ENCODE data around the gene ELAC2. TPM values are rescaled to one million over a fixed set of nuclear protein-coding genes. Genes with fewer than 3 reads are reported as not detected.

The ELAC2 gene
- total RNA-seq, 1 experiment from 2014 or later: 84.5 TPM

DNA sequence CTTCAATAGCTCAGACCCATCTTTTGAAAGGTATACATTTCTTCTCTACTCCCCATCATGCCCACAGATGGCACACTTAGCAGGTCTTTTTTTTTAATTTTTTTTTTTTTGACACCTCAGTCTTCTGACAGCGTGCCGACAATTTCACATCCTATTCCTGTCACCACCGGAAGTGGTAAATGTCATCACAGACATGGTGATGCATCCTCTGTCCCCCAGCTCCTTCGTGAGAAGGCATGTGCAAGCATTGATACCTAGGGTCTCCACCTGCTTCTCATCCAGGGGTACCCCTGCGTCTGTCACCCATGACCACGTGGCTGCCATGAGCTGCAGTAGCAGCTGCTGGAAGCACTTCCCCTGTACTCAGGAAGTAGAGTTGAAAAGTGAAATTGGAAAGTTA lies 35.6 kb downstream of the ELAC2 start:
- no peak for DNase-seq (ENCODE audit: low read depth, low spot score)
- no peak for ATAC-seq
- no peak for TF ChIP-seq SP1 (IDR thresholded peaks at IDR 0.05; ENCODE audit: low read depth)
- no peak for TF ChIP-seq MAX (IDR thresholded peaks at IDR 0.05)
- TF ChIP-seq YY1 (IDR thresholded peaks at IDR 0.05; ENCODE audit: extremely low read depth, insufficient replicate concordance, low read depth, low read length): no peak
- no peak for TF ChIP-seq SIN3A (IDR thresholded peaks at IDR 0.05; ENCODE audit: low read depth)
- TF ChIP-seq, protein P1, sequence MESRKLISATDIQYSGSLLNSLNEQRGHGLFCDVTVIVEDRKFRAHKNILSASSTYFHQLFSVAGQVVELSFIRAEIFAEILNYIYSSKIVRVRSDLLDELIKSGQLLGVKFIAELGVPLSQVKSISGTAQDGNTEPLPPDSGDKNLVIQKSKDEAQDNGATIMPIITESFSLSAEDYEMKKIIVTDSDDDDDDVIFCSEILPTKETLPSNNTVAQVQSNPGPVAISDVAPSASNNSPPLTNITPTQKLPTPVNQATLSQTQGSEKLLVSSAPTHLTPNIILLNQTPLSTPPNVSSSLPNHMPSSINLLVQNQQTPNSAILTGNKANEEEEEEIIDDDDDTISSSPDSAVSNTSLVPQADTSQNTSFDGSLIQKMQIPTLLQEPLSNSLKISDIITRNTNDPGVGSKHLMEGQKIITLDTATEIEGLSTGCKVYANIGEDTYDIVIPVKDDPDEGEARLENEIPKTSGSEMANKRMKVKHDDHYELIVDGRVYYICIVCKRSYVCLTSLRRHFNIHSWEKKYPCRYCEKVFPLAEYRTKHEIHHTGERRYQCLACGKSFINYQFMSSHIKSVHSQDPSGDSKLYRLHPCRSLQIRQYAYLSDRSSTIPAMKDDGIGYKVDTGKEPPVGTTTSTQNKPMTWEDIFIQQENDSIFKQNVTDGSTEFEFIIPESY (IDR thresholded peaks at IDR 0.05; ENCODE audit: extremely low read depth, insufficient replicate concordance, low read length): no peak
- no peak for TF ChIP-seq FOSL1 (IDR thresholded peaks at IDR 0.05; ENCODE audit: low read depth)
- TF ChIP-seq, protein P2, sequence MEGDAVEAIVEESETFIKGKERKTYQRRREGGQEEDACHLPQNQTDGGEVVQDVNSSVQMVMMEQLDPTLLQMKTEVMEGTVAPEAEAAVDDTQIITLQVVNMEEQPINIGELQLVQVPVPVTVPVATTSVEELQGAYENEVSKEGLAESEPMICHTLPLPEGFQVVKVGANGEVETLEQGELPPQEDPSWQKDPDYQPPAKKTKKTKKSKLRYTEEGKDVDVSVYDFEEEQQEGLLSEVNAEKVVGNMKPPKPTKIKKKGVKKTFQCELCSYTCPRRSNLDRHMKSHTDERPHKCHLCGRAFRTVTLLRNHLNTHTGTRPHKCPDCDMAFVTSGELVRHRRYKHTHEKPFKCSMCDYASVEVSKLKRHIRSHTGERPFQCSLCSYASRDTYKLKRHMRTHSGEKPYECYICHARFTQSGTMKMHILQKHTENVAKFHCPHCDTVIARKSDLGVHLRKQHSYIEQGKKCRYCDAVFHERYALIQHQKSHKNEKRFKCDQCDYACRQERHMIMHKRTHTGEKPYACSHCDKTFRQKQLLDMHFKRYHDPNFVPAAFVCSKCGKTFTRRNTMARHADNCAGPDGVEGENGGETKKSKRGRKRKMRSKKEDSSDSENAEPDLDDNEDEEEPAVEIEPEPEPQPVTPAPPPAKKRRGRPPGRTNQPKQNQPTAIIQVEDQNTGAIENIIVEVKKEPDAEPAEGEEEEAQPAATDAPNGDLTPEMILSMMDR (IDR thresholded peaks at IDR 0.05 in 2 of 3, conservative IDR thresholded peaks at IDR 0.05 in 1 of 3; ENCODE audit: borderline replicate concordance in 1 of 3, insufficient read depth in 1 of 3, low read depth in 2 of 3, low read length in 2 of 3): no peak
- no peak for TF ChIP-seq EGR1 (IDR thresholded peaks at IDR 0.05; ENCODE audit: low read depth)
- no peak for TF ChIP-seq ATF3 (IDR thresholded peaks at IDR 0.05)
- Histone ChIP-seq H3K27ac (ENCODE audit: low read depth, low read length) (no peak overlapping the region), H3K4me3 (replicated peaks in 1 of 2; ENCODE audit: low read depth in 1 of 2, low read length in 2 of 2) (no peak overlapping the region), H3K79me2 (ENCODE audit: insufficient read depth, low read length) (no peaks in the 10 kb centered on the region), H3K4me2 (ENCODE audit: low read length) (no peak overlapping the region), H3K9ac (ENCODE audit: low read length) (no peak overlapping the region), H3K9me2 (ENCODE audit: insufficient read depth) (no peaks in the 10 kb centered on the region), H3K36me3 (ENCODE audit: control insufficient read depth in 1 of 2, insufficient read depth in 2 of 2, low read length in 2 of 2) (no peaks in the 10 kb centered on the region), H3K27me3 (ENCODE audit: insufficient read depth, low read length) (no peaks in the 10 kb centered on the region), H3K9me3 (ENCODE audit: control insufficient read depth in 1 of 2, insufficient read depth in 1 of 2, low read depth in 1 of 2, low read length in 2 of 2) (no peaks in the 10 kb centered on the region), H4K20me1 (ENCODE audit: insufficient read depth) (no peaks in the 10 kb centered on the region), H3K4me1 (ENCODE audit: control insufficient read depth in 1 of 2, insufficient read depth in 2 of 2, low read length in 2 of 2) (no peaks in the 10 kb centered on the region), H2AFZ (ENCODE audit: low read depth, low read length, poor library complexity, severe bottlenecking) (no peak overlapping the region)
- ChIA-PET CTCF (no interaction called here), POLR2A (no interaction called here), RAD21 (ENCODE audit: low non-redundant PET in 1 of 2, low total read pairs in 2 of 2, uncharacterized antibody in 2 of 2, unreplicated experiment in 2 of 2) (no interaction called here)
- BruUV-seq (replicated peaks): no TSS peak
- intact Hi-C loops (cut with micrococcal nuclease): no loop called here

Data from HCT116 (cell line).